ENCODE results near the gene KIF6.

GRCh38 chr6:39669973-39670342 is 55.2 kb downstream of the KIF6 start:
- TF ChIP-seq POLR2A (IDR thresholded peaks at IDR 0.05): no peak
- no peak for TF ChIP-seq CTCF (IDR thresholded peaks at IDR 0.05)
- TF ChIP-seq EP300 (IDR thresholded peaks at IDR 0.05; ENCODE audit: low read depth): no peak
- TF ChIP-seq POLR2AphosphoS5 (IDR thresholded peaks at IDR 0.05): no peak
